HG02970 (cell line): ENCODE results near the gene PKIB.

Experiments used
- ATAC-seq: cut with Tn5 transposase; IDR thresholded peaks from one replicate; pipeline ENCODE4 v1.9.1; 2021; ENCODE audit warnings: mild to moderate bottlenecking, moderate library complexity, moderate number of reproducible peaks; ENCODE audit not compliant: unreplicated experiment, low FRiP score

Gene PKIB

DNA sequence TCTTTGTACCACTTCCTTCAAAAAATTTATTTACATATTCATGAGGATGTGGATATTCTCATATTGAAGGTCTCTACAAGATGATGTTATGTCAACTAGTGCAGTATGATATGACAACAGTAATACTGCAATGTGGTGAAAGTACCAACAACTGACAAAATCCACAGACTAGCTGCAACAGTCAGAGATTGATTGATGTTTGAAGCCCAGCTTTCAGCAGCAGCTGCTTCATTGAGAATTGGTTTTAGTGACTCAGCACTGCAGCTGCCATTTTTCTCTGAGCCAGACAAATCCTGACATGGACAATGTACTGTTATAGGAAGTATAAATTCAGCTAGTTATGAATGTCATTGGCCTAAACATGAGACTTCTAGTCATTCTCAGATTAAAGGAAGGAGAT is 53.8 kb downstream of the PKIB start:
- no peak for ATAC-seq

DNA sequence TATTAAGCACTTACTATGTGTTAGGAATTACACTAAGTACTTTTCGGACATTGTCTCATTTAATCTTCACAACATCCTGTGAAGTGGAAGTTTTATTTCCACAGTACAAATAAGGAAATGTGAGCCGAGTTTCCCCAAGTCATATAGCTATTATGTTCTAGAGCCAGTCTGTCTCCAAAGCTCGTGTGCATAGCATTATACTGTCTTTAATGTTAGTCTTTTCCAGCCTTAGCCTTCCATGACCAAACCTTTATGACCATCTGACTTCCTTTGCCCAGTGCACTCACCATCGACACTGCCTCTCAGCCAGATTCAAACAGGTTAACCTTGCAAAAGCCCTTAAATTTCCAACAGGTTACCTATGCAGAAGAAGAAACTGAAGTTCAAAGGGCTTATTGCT is 55.7 kb downstream of the PKIB start:
- ATAC-seq = no peak

DNA sequence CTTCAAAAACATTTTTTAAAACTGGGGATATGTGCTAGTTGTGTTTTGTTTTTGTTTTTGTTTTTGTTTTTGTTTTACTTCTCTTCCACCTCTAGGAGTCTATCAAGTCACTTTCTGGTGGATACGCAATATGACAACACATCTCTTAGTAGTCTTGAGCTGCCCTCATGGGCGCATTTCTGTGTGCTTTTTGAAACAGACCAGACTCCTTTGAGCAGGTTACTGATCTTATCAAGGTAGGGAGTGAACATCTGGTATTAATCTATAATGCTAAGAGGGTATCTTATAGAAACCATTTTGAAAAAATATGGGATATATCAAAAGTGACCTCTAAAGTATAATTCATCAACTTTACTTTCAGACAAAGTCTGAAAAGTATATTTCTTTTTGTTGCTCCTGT is 56.2 kb downstream of the PKIB start:
- ATAC-seq = no peak

DNA sequence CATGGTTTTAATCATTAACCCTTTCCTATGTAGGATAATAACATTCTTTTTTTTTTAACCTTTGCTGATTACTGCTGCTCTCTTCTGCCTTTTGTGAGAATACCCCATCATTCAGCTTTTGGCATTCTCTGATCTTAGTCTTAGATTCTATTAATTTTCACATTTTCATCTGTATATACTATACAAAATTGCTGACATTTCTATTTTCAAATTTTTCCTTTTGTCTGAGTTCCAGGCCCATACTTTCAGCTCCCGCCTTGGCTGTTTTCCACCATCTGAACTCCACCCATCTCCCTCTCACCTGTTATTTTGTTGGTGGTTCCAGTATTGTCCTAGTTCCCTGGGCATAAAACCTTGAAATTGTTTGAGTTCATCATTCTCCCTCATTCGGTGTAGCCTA is 59.2 kb downstream of the PKIB start:
- ATAC-seq = no peak

DNA sequence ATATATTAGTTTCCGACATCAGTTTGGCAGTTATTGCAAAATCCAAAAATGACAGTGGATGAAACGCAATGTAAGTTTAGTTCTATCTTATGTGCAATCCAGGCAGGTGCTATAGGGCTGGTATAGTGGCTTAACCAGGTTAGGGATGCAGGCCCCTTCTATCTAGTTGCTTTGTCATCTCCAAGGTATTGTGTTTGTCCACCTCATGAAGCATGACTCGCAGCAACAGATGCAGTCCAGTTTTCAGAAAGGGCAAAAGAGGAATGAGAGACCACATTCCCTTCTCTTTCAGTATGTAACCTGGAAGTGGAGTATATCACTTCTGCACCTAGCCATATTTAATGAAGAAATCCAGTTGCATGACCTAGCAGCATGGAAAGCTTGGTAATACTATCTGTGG is 59.7 kb downstream of the PKIB start:
- ATAC-seq = no peak

DNA sequence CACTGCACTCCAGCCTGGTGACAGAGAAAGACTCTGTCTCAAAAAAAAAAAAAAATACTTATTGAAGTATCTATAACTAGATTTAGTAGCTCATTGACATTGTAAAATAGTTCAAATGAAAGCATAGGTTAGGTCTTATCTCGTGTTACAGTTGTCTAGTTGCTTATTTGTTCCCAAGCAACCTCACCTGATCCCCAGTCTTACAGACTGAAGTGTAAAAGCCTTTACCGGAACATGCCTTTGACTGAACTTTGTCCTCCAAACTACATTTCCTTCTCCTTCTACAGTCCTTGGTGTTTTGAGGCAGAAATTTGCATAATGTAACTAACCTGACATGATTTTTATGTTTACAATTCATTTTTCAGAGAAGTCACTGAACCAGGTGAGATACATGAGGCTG is 61.0 kb downstream of the PKIB start:
- no peak for ATAC-seq

DNA sequence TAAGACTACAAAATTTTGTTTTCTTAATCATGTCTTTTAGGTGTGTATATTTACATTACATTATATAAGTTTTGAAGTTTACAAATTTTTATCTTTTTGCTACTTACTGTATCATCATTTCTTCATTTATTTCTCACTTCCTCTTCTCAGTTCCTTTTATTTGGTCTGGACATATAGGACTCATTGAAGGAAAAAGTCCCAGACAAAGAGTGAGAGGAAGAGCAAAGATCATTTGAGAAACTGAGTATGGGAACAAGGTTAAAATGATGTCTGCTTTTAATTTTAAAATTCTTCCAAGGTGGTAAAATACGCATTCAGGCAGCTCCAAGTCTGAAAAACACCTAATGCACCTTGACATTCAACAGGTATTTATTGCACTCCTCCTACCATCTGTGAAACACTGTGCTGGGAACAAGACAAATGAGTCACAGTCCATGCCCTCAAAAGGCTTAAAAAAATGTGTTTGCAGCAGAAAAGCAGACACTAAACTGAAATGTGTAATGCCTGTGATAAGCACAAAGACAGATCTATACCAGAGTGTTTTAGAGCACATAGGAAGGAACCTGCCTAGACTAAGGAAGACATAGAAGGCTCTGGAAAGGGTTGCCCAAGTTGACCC is 63.2 kb downstream of the PKIB start:
- no peak for ATAC-seq

DNA sequence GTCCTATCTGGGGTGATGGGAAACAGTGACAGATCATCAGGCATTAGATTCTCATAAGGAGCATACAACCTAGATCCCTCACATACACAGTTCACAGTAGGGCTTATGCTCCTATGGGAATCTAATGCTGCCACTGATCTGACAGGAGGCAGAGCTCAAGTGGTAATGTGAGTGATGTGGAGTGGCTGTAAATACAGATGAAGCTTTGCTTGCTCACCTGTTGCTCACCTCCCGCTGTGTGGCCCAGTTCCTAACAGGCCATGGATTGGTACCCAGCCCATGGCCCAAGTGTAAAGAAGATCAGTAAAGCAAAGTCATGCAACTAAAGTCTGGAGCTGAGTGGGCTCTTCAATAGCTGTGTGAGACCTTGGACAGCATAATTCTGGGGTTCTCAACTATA is 65.9 kb downstream of the PKIB start:
- no peak for ATAC-seq

DNA sequence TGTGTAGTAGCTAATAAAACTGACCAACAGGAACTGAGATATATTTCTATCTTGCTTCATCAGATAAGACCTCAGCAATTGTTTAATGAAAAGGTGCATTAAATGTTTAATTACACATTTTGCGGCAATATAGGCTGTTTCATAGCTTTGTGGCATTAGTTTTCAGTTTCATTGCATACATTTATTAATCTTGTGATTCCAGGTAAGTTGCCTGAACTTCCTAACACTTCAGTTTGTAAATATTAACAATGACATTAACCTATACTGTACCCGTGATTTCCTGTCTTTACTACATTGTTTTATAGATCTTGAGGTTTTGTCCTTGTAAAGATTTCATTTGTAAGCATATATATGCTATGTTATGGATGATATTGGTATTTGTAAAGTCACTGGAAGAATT is 66.5 kb downstream of the PKIB start:
- no peak for ATAC-seq

DNA sequence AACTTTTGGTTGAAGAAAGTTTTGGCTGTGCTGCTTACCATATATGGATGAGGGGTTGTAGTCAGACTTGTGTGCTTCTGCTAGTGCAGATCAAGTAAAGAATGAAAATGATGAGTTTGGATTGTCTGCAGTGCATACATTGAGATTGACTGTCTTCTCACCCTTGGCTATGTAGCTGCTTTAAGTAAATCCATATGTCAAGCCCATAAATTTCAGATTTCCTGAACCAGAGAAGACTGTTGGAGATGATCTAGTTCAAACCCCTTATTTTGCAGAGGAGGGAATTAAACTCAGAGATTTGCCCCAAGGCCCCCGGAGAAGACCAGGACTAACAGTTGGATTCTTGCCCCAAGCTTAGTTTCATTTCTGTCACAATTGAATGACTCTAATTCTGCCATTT is 67.2 kb downstream of the PKIB start:
- ATAC-seq = no peak

DNA sequence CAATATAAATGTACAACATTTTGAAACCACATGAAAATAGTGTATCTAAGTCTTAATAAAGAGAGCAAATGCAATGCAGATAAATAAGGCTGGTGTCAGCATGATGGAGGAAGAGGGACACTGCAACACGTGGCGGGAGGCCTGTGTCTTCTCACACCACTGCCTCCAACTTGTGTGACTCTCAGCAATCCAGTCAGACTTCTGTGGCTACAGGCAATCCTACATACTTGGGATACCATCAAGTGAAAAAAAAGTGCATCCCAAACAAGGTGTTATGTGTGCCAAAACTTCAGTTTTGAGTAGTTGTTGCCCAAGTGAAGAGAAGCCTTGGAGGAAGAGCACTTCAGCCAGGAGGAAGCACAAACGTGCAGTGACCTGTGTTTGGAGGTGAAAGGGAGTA is 68.6 kb downstream of the PKIB start:
- no peak for ATAC-seq

DNA sequence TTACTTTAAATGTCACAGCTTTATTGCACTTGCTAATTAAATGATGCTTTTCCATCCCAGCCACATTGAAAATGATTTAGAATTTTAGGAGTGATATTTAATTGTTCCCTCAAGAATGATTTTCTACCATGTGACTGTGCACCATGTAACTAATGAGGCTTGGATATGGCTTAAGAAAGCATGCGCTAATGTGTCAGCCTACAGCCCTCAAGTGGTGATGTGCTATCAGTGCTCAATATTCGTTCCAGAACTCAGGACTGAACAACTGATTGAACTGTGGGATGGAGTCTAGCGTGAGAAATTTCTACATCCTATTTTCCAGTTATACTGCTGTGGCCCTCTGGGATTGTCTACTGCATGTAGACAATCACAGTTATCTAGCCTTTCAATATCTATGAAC is 71.5 kb downstream of the PKIB start:
- no peak for ATAC-seq

DNA sequence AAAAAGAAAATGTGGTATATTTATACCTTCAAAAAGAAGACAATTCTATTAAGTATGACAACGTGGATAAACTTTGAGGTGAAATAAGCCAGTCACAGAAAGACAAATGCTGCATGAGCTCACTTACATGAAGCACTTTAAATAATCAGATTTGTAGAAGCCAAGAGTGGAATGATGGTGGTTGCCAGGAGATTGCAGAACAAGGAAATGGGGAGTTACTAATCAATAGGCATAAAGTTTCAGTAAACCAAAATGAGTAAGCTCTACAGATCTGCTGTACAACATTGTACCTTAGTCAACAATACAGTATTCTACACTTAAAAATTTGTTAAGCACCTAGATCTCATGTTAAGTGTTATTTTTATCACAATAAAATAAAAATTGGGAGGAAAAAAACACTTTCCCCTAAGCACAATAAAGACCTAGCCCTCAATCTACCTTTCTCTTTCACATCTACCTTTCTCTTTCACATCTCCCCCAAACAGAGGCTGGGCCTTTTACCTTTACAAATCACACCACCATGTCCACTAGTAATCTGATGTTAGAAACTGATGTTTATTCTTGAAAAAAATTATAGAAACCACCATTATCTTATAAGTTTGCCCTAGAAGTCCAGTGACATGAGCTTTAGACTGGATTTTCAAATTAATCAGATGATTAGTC is 73.9 kb downstream of the PKIB start:
- ATAC-seq = no peak

DNA sequence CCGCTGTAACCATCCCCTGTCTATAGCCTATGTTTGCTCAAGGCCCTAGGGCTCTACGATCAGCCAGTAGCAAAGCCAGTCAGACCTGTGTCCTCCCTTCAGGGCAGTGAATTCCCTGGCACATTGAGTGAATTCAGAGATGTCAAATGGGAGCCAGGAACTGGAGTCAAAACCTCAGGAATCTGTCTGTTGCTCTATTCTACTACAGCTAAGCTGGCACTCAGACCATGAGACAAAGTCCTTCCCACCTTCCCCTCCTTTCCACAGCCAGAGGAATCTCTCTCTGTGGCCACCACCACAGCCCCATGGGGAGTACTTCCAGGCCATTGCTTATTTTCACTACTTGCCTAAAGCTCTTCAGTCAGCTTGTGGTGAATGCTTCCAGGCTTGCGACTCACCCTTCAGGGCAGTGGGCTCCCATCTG is 82.0 kb downstream of the PKIB start:
- ATAC-seq = no peak

DNA sequence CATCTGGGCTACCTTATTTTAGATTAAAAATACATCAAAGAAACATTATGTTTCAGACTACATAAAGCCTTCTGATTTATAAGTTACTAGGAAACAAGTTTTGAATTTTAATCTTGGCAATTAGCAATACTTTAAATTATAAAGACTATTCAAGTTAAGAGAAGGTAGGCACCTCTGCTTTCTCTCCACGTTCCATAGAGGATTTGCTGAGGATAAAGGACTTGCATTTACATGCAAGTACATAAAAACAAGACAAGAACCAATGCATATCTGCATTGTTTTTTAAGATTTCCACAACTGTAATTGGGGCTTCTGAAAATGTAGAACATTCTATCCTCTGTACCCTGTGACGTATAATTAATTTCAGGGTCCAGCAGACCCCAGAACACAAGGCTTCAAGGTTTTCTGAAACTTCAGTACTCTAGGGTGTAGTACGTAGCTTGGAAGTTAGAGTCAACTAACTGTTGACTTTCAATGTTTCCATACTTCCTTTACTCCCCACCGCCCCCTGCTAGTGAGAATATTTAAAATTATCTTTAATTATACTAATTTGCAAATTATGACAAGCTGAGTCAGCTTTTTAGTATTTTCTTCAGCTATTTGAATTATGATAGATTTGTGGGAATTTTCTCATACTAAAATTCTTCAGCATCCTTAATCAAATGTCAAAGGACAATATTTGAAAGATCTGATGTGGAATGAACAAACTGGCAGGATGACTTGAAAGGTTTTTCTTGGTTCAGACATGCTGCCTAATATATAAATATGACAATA is 82.8 kb downstream of the PKIB start:
- no peak for ATAC-seq

DNA sequence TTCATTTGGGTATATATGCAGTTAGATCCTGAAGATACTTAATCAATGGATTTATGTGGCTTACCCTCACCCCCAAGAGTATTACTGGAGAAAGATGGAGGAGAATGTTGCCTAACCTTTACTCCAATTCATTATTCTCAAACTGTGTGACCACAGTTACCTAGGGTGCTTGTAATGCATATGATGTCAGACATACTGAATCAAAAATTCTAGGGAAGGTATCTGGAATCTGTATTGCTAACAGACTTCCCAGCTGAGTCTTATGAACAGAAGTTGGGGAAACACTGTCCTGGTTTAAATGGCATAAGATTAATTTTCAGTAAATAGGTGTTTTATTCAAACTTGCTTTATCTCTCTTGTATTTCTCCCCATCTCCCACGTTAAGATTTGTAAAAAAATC is 83.9 kb downstream of the PKIB start:
- no peak for ATAC-seq

DNA sequence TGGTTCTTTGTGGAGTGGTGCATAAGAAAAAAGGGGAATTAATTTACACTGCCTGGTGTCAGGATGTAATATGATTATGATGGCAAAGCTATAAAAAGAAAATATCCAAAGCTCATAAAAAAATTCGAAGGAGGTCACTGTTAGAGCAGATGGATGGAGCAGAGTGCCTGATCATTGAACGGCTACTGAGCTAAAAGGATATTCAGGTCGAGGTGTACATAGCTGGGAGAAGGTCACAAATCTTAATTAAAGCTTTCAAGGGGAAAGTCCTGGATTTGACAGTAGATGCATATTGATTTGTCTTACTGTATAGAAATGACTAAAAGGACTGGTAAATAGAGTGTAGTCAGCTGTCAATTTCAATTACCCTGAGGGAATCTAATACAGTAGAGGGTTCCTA is 84.4 kb downstream of the PKIB start:
- no peak for ATAC-seq

DNA sequence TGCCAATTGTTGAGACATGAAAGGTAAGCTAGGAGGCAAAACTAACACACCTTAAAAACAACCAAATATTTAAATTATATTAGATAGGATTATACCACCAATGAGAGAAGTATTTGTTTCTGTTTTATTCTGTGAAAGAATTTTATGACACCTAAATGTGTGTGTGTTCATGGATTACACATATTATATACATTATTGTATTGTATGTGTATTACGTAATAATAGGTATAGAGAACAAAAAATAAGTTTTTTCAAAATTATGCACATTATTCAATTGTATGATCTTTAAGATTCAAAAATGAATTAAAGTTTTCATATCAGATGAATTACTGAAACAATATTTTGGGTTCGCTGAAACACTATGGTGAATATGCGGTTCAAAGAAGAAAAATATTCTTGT is 85.0 kb downstream of the PKIB start:
- no peak for ATAC-seq

DNA sequence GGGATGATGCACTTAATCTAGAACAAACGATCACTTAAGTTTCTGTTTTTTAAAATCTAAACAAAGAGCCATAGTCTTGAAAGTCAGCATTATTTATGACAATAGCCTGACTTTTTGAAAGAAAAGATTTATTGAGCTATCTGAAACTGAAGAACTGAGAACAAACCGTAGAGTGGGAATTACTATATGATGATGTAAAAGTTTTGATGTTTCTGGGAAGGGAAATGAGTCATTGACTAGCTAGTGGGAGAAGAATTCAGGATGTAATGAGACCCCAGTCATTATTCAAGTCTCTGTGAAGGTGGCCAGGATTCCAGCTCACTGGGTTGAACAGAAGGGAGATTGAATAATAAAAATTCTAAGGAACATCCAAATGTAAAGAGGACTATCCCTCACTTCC is 85.9 kb downstream of the PKIB start:
- no peak for ATAC-seq

DNA sequence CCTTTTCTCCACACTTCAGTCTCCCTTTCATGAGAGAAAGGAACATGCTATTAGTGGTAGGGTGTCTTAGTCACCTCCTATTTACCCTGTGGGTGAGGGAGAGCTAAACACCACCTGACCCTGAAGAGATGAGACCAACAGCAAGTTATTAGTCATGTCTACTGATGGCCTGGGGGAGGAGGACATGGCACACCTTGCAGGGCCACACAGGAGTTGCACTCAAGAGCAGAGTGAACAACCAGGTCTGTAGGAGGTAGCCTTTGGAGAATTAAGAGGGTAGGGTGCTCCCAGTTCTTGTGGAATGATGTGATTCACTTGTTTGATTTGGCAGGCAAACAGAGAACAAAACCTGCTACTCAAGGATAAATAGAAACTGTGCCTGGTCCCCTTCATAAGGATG is 86.6 kb downstream of the PKIB start:
- ATAC-seq = no peak

DNA sequence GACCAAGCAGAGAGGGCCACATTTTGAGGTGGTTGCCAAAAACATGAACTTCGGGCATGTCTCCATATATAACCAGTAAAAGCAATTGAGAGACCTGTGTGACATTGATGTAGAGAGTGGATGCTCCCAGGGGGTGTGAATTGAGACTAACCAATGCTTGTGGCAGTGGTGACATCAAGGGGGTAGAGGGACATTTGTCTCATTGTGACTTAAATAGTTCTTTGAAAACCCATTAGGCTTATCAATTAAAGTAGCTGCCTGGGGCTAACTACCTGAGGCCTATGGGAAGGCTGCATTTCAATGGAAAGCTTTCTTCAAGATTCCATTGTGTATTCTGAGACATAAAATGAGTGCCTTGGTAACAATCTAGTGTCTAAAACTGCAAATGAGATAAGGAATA is 87.3 kb downstream of the PKIB start:
- ATAC-seq = no peak

DNA sequence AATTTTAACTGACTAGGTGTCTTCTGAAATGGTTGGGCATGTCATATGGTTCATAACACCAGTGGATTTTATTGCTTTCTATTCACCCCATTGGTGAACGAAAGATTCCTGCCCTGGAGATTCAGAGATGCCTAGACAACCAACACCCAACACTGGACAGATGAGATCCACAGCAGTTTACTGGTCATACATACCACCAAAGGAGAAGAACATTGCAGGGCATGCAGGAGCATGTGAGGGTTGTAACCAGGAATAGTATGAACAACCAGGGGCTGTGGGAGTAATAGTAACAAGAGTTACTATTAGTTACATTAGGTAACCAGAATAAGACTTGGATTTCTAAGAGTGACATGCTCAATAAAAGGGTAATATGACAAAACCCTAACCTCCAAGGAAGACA is 91.5 kb downstream of the PKIB start:
- no peak for ATAC-seq
